ENCODE data around the gene ZCCHC17.

DNA sequence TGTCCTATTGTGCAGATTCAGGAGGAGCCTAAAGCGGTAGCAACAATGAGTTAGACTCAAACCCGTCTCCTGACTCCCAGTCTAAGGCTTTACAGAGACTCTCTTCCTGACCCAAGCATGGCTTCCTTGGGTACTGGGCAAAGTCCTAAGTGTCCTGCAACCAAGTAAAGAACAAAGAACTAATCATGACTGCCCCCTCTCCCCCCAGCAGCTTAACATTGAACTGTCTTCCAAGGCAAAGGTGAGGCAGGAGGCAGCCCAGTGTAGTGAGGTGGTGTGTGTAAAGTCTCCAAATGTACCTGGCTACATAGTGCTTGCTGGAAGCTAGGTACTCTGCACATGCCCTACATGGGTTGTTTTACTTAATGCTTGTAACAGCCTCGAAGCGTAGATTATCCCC is 73.7 kb downstream of the ZCCHC17 start:
- TF ChIP-seq EZH2 (IDR thresholded peaks at IDR 0.05; ENCODE audit: low read length, unreplicated experiment) (no peak), CTCF (conservative IDR thresholded peaks at IDR 0.05; ENCODE audit: low read depth, low read length) (no peak)

Measured in PC-3 (cell line).